Epithelial cell of proximal tubule (primary cell): ENCODE data around the gene MRPS27. TPM values are rescaled to one million over a fixed set of nuclear protein-coding genes. Genes with fewer than 3 reads are reported as not detected.
"Not testable (repeated sequence)": the region's sequence is repeated elsewhere in the genome, so short reads cannot be mapped to it uniquely, and the experiment has no call there.

Experiments used
- DNase-seq: peaks from one replicate; pipeline ENCODE4 v3.0.0-alpha.2; 2011; ENCODE audit warnings: low read depth
- H3K4me3 ChIP-seq: 2 replicates; pipeline ENCODE4 v1.5.1; 2011; ENCODE audit warnings: low read depth, mild to moderate bottlenecking, low read length
- total RNA-seq: library from RNA; depleted of rRNA; stranded (reverse); fragments of >200 nt; gene quantifications from 2 replicates; pipeline ENCODE4 v1.2.3, GENCODE V29; 2015
- TF ChIP-seq, protein P1 (sequence below): conservative IDR thresholded peaks from 2 replicates; pipeline ENCODE4 v1.5.1; 2012; ENCODE audit warnings: low read depth, mild to moderate bottlenecking, low read length

MRPS27 gene
- total RNA-seq, 1 donor from 2014 or later = 54.4 TPM

DNA sequence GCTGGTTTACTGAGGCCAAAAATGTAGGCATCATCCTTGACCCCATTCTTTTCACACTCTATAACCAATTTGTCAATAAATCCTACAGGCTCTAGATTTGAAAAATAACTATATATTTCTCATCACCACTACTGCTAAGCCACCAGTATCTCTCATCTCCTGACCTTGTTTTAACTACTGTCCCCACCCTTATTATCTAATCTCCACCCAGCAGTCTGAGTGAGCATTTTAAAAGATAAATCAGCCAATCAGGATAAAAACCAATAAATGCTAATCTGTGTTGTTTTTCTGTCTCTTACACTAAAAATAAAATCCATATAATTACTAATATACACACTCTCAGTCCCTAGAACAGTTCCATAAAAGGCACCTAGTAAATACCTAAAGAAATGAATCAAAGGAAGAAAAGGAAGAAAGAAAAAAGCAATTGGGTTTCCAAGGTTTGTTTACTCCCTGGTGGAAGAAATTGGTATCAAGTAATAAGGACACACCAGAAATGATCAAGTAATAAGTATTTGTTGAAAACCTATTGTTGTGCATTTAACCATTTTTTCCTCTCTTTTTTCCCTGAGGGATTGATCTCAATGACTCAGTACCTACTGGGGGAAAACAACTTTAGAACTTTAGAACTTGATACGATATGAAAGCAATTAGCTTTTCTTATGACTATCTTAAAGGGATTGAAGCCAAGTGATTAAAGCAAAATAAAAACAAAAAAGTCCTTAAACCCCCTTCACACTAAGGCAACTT lies 19.3 kb downstream of the MRPS27 start:
- DNase-seq = no peak
- TF ChIP-seq, protein P1, sequence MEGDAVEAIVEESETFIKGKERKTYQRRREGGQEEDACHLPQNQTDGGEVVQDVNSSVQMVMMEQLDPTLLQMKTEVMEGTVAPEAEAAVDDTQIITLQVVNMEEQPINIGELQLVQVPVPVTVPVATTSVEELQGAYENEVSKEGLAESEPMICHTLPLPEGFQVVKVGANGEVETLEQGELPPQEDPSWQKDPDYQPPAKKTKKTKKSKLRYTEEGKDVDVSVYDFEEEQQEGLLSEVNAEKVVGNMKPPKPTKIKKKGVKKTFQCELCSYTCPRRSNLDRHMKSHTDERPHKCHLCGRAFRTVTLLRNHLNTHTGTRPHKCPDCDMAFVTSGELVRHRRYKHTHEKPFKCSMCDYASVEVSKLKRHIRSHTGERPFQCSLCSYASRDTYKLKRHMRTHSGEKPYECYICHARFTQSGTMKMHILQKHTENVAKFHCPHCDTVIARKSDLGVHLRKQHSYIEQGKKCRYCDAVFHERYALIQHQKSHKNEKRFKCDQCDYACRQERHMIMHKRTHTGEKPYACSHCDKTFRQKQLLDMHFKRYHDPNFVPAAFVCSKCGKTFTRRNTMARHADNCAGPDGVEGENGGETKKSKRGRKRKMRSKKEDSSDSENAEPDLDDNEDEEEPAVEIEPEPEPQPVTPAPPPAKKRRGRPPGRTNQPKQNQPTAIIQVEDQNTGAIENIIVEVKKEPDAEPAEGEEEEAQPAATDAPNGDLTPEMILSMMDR = no peak
- H3K4me3 ChIP-seq = no peak overlapping the region

DNA sequence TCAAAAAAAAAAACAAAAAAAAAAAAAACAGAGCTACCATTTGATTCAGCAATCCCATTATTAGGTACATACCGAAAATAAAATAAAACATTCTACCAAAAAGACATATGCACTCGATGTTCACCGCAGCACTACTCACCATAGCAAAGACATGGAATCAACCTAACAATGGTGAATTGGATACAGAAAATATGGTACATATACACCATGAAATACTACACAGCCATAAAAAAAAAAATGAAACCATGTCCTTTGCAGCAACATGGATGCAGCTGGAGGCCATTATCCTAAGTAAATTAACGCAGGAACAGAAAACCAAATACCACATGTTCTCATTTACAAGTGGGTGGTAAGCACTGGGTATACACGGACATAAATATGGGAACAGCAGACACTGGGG lies 21.3 kb downstream of the MRPS27 start:
- DNase-seq = no peak
- TF ChIP-seq, protein P1 = no peak
- H3K4me3 ChIP-seq = no peak overlapping the region

DNA sequence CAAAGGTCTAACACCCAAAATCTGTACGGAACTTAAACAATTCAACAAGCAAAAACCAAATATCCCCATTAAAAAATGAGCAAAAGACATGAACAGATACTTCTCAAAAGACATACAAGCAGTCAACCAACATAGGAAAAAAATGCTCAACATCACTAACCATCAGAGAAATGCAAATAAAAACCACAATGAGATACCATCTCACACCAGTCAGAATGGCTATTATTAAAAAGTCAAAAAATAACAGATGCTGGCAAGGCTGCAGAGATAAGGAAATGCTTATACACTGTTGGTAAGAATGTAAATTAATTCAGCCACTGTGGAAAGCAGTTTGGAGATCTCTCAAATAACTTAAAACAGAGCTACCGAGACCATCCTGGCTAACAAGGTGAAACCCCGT lies 21.9 kb downstream of the MRPS27 start:
- DNase-seq, H3K4me3 ChIP-seq: not testable (repeated sequence)

DNA sequence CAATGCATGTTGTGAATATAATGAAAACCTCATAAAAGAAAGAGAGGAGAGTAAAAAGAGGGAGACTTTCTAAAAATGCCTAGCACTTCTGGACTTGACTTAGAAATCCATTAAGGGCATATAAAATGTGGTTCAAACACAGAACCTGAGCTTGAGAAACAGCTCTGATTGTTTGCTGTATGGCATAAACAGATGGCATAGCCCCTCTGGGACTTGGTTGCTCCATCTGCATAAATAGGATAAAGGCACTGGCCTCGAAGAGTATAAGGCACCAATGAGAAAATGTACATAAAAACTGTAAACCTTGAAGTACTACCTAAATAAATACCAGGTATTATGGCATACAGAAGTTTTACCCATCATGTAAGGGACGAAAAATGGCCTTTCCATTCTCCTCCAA lies 23.8 kb downstream of the MRPS27 start:
- H3K4me3 ChIP-seq = no peak overlapping the region
- TF ChIP-seq, protein P1 = no peak

DNA sequence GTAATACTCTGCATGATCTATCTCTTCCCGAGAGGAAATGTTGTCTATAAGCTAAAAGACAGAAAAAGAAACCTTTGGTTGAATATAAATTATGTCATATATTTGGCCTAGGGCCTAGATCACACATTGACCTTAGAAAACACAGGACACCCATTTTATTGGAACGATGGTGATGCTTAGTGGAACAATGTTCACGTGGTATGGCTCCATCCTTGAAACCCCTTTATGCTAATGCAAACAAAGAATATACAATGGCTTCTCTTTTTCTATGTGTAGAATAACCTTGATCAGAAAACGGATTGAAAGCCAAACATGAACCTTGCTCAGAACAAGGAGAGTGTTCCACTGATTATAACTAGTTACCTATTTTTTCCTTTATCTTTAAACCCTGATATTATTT lies 24.5 kb downstream of the MRPS27 start:
- no peak overlapping the region for H3K4me3 ChIP-seq
- no peak for DNase-seq
- TF ChIP-seq, protein P1 = no peak

More for the DNA sequence above, 23.8 kb downstream of the MRPS27 start:
- DNase-seq = no peak

DNA sequence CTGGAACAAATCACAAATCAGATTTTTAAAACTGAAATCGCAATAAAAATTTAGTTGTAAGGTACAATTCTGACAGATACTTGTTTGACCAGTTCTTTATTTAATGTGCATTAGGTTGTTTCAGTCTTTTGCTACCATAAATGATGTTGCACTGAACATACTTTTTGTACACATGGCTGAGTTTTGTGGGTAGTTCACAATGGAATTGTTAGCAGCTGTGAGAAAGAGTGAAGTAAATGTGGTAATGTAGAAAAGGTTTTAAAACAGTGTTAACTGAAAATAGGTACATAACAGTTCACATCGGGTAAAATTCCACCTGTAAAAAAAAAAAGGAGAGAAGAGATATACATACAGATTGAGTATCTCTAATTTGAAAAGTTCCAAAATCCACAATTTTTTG lies 25.6 kb downstream of the MRPS27 start:
- H3K4me3 ChIP-seq = no peak overlapping the region
- DNase-seq = no peak
- TF ChIP-seq, protein P1 = no peak

DNA sequence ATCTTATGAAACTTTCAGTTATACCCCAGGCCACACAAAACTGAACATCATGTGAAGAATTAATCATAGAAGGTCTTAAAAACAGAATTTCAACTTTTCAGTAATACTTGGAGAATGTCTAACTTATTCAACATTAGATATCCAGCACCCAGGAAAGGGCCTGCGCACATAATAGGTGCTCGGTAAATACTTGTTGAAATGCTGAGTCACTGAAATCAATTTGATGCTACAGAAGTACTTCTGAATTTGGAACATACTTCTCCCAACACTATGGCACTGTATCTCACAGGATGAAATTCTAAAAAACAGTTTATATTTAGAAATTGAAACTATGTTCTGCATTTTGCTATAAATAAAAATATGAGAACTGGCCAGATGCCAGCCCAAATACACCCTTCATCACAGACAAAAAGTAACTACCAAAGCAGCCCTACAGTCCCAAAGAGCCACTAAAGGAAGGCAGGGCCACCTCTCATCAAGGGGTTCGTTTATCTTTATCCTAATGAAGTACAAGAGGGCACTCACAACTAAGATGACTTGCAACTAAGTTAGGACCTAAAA lies 26.5 kb downstream of the MRPS27 start:
- no peak overlapping the region for H3K4me3 ChIP-seq
- TF ChIP-seq, protein P1 = no peak

More for the DNA sequence above, 26.5 kb downstream of the MRPS27 start:
- no peak for DNase-seq
